ENCODE measurements around the gene FNDC3B.

Gene FNDC3B

DNA sequence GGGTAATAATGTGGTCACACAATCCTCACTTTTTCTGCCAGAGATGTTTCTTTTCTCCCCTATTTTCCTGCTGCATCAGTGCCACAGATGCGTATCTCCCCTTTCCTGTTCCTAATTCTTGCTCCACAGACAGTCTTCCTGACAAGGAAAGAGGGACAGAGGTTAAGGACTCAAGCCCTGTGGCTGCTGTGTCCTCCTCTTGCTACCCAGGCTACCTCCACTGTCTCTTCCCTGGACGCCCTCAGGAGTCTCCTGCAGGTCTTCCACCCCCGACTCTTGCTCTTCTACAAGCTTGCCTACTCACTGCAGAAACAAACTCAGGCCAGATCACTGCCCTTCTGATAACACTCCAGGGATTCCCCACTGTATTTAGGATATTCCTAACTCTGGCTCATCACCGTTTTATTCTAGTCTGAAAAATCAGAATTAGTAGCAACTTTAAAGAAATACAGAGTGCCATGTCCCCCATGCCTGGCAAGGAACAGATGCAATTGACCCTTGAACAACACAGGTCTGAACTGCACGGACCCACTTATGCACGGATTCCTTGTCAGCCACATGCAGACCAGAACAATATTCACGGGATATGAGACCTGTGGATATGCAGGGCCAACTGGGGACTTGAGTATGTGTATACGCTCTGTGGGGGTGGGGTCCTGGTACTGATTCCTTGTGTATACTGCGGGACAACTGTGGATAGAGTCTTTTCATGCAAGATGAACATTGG lies 257.0 kb downstream of the FNDC3B start:
- in situ Hi-C loops (cut with HindIII; ENCODE audit: low sequenced_read_pairs), result no loop called here

DNA sequence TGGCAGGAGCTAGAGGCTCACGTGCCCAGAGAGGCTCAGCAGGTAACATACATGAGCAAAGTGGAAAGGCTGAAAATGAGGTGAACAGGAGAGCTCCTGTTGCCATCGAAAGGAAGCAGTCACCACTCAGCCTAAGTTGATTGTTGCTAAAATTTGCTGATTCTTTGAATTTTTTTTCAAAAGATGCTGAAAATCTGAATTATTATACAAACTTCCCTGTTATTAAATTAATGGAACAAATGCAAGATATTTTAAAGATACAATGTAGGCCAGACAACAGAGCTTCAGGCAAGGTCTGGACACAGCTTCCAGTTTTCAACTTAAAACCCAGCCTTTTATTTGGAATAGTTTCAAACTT lies 257.6 kb downstream of the FNDC3B start:
- in situ Hi-C loops (cut with HindIII; ENCODE audit: low sequenced_read_pairs), result no loop called here

DNA sequence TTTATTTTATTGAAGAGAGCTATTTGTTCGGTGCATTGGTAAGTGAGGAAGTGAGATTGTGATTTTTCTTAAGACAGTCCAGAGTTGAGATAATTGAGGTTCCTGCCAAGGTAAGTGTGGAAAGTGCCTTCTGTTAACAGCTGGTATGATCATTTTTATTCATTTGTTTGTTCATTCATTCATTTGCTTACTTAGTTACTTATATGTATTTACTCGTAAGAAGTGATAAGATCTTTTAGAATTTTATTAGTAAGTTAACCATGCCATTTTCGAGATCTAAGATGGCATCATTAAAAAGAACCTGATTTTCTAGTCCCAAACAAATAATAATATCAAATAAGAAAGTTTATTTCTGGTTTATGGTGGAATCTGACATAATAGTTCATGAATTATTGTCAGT lies 258.9 kb downstream of the FNDC3B start:
- in situ Hi-C loops (cut with HindIII; ENCODE audit: low sequenced_read_pairs), result no loop called here

DNA sequence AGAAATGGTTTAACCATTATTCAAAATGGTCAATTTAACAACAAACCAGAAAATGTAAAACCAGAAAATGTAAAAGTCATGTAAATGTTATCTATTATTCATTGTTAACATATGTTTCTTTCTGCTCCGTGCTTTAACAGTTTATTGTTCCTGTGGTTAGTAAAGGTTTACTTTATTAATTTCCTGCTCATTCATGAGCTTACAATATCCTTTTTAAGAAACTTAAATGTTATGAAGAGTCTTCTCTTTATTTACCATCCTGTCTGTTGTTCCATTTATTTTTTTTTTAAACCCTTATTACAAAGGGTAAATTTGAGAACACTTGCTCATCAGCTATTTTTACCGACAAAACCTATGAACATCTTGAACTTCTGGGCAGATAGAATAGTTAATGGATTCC lies 260.8 kb downstream of the FNDC3B start:
- in situ Hi-C loops (cut with HindIII; ENCODE audit: low sequenced_read_pairs), result no loop called here

GRCh38 chr3:172300862-172301261 lies 261.5 kb downstream of the FNDC3B start:
- in situ Hi-C loops (cut with HindIII; ENCODE audit: low sequenced_read_pairs), result no loop called here

DNA sequence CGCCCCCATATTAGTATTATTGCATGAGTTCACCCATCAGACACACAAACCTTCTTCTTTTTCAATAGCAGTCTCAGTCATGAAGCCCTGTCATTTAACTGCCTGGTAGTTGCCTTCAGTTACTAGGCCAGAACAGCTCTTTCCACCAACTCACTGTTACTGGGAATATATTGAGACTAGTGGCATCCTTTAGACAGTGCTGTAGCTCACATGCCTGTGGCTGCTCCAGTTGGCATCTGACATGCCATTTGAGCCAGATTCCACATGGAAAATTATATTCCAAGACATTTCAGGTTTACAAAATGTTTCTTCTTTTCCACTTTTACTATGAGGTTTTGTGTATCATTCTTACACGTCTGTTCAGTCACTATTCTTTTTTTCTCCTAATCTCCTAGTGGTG lies 262.8 kb downstream of the FNDC3B start:
- in situ Hi-C loops (cut with HindIII; ENCODE audit: low sequenced_read_pairs), result no loop called here

DNA sequence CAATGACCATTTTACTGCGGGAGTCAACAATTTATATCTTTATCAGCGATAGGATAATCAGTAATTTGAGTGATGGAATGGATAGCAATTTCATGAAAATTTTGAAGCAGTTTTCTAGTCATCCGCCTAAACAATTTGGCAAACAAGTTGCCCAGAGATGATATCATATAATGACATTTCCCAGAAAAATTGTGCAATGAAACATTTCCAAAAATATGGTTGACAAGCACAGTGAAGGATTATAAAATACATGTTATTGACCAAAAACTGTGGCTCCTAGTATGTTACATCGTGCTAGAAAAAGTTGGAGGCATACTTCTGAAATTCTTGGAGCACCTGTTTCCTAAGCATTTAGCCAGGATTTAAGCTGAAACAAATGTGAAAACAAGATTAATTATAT lies 263.8 kb downstream of the FNDC3B start:
- in situ Hi-C loops (cut with HindIII; ENCODE audit: low sequenced_read_pairs), result no loop called here

DNA sequence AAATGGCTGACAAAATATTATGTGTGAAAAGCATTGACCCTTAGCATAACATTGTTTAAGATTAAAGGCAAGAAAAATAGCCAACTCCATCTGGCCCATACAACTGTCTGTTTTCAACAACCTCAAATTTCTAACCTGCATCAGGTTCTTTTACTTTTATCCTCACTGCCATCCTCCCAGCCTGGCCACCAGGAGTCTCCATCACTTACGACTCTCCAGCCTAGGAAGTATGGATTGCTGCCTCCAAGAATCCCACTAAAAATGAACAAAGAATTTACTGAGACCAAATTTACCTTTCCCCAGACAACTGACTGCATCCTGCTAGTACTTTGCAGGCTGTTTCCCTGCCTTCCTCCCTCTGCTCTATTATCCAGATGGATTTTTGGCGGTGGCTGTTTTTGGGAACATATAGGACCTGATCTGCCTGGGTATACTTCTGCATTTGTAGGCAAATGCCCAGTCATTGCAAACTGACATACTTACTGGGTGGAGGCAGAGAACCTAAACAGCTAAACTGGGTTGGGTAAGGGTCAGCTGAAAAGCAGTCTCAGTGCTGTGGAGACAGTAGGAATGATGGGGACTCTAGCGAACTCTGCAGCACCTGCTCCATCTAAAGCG lies 264.7 kb downstream of the FNDC3B start:
- in situ Hi-C loops (cut with HindIII; ENCODE audit: low sequenced_read_pairs), result no loop called here

DNA sequence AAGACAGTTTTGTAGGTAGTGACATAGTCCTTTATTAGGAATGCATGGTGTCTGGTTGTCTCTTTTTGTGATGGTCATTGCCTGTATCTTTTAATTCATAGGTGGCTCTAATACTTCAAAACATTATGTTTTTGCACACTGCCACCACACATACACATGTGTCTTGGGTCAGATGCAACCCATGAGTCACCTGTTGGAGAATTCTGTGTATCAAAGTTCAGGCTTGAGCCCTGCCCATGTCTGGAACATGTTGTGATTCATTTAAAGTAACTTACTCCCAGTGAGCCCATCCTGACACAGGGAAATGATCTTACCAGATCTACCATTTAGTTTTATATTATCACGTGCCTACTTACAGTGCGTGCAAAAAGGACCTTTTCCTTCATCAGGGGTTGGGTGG lies 266.2 kb downstream of the FNDC3B start:
- in situ Hi-C loops (cut with HindIII; ENCODE audit: low sequenced_read_pairs), result no loop called here

DNA sequence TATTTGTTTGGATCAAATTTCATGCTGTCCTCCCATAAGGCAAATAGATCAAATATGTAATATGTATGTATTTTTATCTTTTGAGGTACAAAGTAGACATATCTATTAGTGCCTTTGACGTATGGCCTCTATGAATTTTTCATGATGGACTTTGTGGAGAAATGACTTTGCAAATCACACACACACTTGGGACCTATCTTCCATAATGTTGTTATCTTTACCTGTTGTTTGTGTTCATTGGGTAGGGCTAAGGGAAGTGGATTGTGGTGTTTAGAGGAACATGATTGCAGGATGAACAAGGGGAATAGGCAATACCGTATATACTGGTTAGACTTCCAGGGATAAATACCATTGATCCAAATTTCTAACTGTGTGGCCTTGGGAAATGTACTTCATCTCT lies 266.6 kb downstream of the FNDC3B start:
- in situ Hi-C loops (cut with HindIII; ENCODE audit: low sequenced_read_pairs), result no loop called here

- in situ Hi-C loops (cut with HindIII; ENCODE audit: low sequenced_read_pairs), result no loop called here
Observed at GRCh38 chr3:172307141-172307560, 267.8 kb downstream of the FNDC3B start.

DNA sequence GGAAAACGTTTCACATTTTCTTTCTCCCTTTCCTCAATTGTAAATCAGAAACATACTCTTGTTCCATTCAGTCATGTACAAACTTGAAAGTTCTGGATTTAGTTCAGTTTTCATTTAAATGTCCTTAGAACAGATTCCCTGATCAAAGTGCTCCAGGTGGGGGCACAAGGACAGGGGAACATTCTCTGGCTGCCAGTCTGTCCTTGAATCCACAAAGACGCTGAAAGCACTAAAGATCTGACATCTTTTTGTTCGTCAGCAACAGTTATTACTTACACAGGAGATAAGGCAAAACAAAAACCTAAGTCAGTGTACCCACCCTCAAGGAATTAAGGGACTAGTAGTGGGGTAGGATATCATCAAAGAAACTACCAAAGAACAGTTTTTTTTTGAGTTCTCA lies 269.7 kb downstream of the FNDC3B start:
- in situ Hi-C loops (cut with HindIII; ENCODE audit: low sequenced_read_pairs), result no loop called here

GRCh38 chr3:172309741-172310427 lies 270.5 kb downstream of the FNDC3B start:
- in situ Hi-C loops (cut with HindIII; ENCODE audit: low sequenced_read_pairs), result no loop called here

DNA sequence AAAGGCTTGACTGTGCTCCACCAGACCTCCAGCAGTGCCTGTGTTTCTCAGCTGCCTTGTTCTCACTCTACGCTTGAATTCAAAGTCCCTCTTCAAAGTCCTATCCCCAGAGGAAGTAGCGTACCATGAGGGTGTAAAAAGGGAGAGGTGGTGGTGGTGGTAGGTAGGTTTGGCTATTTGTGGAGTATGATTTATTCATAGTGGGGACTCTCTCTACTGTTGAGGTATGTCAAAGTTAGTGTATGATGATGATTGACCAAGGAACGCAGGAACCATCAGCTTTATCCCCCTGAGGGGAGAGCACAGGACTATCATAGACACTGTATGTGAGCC lies 271.0 kb downstream of the FNDC3B start:
- in situ Hi-C loops (cut with HindIII; ENCODE audit: low sequenced_read_pairs), result no loop called here

- in situ Hi-C loops (cut with HindIII; ENCODE audit: low sequenced_read_pairs), result no loop called here
Observed at GRCh38 chr3:172311217-172311616, 271.8 kb downstream of the FNDC3B start.

DNA sequence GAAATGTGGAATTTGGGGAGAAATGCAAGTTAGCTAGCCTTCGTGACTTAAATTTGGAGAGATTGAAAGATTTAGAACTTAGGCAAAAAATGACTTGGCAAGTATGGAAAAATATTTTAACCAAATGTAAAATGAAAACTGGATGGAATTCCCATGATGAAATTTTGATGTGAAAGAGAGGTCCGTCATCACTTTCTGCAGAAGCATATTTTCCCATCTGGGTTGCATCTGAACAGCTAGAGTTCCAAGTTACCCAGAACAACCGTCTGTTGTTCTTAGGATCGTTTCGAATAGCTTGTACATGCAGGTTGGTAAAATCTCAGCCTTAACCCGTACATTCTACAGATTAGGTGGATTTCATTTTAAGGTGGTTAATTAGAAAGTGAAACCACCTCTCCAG lies 272.6 kb downstream of the FNDC3B start:
- in situ Hi-C loops (cut with HindIII; ENCODE audit: low sequenced_read_pairs), result no loop called here

GRCh38 chr3:172312711-172313110 lies 273.3 kb downstream of the FNDC3B start:
- in situ Hi-C loops (cut with HindIII; ENCODE audit: low sequenced_read_pairs), result no loop called here

- in situ Hi-C loops (cut with HindIII; ENCODE audit: low sequenced_read_pairs), result no loop called here
Observed at GRCh38 chr3:172313671-172314070, 274.3 kb downstream of the FNDC3B start.

GRCh38 chr3:172314591-172315160 lies 275.3 kb downstream of the FNDC3B start:
- in situ Hi-C loops (cut with HindIII; ENCODE audit: low sequenced_read_pairs), result no loop called here

DNA sequence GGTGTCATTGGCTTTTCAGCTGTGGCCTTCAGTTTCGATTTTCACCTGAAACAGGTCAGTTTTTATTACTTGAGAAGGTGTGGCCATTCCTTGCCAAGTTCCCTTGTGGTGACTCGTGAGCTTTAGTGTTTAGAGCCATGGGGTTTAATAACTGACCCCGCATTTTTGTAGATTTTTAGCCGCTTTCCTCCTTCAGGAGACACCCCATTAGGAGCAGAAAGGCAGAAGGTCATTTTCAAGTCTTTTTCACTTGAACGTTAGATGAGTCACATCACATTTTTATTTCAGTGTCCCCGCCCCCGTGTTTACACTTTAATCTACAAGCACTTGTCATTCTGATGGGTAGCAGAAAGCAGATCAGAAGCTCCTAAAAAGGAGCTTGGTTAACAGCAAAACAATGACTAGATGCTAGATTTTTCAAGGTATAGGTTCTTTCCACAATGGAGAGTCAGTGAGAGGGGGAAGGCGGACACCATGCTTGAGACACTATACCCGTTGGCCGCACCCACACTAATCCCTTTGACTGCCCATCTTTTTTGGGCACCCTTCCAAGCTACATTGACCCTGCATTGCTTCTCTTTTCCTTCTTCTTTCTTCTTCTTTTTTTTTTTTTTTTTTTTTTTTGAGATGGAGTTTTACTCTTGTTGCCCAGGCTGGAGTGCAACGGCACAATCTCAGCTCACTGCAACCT lies 276.2 kb downstream of the FNDC3B start:
- in situ Hi-C loops (cut with HindIII; ENCODE audit: low sequenced_read_pairs), result no loop called here

DNA sequence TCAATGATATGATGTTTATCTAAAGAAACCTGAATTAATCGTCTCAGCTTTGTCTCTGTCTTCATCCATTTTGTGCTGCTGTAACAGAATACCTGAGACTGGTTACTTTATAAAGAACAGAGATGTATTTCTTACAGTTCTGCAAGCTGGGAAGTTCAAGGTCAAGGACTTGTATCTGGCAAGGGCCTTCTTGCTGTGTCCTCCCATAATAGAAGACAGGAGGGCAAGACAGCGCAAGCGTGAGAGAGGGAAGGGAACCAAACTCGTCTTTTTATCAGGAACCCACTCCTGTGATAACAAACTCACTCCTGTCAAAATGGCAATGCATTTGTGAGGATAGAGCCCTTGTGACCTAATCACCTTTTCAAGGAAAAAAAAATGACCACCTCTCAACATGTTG lies 277.4 kb downstream of the FNDC3B start:
- in situ Hi-C loops (cut with HindIII; ENCODE audit: low sequenced_read_pairs), result no loop called here

DNA sequence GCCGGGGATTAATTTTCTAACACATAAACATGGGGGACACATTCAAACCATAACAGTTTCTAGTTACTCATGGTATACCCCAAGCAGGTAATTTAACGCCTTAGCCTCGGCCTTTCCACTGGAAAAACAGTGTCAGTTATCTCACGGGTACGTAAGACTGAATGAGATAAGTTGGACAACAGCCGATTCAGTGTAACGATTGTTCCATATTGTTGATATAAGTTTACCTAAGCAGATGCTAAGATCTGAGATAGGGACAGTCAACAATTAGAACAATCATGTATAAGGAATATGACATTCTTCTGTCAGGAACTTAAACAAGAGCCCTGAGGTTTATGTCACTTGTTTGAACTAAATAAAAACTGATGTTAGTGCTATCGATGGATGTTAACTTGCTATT lies 278.1 kb downstream of the FNDC3B start:
- in situ Hi-C loops (cut with HindIII; ENCODE audit: low sequenced_read_pairs), result no loop called here

Measured in endothelial cell of hepatic sinusoid (primary cell).